Measurements from ENCODE around the gene NEU4.

Gene NEU4

DNA sequence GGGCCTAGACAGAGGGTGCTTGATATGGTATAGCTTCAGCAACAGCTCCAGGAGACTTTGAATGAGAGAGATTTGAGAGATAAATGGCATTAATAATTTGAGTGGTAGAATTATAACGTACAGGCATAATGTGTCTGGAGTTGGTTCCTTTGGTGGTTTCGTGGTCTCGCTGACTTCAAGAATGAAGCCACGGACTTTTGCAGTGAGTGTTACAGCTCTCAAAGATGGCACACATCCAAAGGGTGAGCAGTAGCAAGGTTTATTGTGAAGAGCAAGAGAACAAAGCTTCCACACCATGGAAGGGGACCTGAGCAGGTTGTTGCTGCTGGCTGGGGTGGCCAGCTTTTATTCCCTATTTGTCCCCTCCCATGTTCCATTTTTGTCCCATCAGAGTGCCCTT lies 26.6 kb downstream of the NEU4 start:
- no peak for DNase-seq

DNA sequence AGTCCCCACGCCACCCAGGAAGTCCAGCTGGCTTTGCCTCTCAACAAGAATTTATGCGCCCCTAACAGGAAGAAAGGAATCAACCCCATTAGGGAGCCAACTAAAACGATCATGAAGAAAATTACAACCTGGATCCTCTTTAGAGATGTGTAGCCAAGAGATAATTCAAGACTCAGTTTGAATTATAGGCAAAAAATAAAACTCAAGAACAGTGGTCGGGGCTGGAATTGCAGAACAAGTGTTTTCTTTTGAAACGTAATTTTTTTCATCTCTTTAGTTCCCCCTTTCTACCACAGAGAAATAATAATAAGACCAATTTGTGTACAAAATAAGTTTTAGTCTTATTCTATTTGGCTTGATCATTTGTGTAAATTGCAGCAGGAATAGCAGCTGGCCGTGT lies 27.3 kb downstream of the NEU4 start:
- no peak for DNase-seq

DNA sequence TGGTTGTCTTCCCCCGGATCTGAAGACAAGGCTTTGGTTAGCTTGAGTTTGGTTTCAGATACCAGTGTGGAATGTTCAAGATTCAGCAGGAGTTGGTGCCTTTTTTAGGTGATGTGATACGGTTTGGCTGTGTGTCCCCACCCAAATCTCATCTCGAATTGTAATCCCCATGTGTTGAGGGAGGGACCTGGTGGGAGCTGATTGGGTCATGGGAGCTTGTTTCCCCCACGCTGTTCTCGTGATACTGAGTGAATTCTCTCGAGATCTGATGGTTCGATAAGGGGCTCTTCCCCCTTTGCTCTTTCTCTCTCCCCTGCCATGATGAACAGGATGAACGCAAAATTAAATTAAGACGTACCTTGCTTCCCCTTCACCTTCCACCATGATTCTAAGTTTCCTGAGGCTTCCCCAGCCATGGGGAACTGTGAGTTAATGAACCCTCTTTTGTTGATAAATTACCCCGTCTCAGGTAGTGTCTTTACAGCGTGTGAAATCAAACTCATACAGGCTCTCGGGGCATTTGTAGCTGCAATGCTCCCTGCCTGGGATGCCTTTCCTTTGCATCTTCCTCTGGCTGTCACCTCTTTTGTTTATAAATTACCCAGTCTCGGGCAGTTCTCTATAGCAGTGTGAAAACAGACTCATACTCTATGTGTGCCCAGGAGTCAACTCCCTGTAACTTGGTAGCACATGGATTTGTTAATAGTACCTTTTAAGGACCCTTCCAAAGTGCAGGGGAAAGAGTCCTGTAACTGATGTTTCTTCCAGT lies 28.4 kb downstream of the NEU4 start:
- no peak for DNase-seq

DNA sequence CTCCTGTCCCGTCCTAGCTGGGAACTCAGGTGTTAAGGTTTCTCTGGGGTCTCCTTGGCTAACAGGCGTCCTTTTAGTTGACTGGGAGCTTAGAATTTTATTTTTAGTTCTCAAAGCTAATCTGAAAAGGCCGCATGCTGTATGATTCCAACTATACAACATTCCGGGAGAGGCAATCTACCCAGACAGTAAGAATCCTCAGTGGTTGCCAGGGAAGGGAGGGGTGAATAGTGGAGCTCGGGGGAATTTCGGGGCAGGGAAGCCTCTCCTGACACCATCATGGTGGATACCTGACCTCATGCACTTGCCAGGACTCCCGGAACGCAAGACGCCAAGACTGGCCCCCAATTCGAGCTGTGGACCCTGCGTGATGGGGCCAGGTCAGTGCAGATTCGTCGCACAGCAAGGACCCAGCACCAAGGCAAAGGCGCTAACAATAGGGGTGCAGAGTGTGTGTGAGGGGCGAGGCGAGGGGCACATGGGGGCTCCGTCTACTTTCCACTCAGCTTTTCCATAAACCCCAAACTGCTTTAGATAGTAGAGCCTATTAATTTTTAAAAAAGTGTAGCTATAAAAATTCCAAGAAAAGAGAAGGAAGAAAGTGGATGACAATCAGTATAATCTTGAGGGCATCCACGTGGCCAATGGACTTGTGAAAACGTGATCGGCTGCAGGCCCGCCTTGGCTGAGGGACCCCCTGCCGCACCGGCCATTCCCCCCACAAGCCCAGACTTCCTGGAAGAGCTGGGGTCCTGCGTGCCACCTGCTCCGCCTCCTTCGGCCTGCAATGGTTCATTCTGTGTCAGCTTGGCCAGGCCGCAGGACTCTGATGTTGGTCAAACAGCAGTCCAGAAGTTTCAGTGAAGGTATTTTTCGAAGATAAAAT lies 32.4 kb downstream of the NEU4 start:
- no peak for DNase-seq

DNA sequence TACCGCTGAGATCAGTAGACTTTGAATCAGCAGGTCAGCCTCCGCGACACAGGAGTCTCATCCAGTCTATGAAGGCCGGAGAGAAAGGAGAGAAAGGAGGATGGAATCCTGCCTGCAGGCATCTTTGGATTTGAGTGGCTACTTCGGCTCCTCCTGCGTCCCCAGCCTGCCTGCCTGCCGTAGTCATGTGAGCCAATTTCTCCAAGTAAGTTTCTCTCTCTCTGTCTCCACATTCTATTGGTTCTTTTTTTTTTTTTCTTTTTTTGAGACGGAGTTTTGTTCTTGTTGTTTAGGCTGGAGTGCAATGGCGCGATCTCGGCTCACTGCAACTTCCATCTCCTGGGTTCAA lies 33.0 kb downstream of the NEU4 start:
- DNase-seq = no peak

DNA sequence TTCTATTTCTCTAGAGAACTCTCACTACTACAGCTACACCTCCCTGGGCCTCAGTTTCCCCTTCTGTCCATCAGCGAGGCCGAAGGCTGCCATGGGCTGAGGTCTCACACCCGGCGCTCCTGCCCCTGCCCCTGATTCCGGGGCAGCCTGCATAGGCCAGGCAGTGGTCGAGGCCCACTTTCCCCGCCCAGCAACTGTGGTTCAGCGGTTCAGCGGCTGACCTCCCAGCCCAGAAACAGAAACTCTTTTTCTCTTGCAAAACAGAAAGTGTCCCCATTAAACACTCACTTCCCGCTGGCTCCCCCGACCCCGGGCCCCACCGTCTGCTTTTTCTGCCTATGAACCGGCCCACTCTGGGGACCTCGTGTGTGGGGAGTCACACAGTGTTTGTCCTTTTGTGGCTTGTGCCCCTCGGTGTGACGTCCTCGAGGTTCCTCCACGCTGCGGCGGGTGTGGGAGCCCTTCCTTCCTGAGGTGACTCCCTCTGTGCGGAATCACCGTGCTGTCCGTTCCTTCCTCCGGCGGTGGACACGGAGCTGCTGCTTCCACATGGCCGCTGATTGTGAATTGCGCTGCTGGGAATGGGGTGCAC lies 33.7 kb downstream of the NEU4 start:
- peak; percentile 61 for DNase-seq

DNA sequence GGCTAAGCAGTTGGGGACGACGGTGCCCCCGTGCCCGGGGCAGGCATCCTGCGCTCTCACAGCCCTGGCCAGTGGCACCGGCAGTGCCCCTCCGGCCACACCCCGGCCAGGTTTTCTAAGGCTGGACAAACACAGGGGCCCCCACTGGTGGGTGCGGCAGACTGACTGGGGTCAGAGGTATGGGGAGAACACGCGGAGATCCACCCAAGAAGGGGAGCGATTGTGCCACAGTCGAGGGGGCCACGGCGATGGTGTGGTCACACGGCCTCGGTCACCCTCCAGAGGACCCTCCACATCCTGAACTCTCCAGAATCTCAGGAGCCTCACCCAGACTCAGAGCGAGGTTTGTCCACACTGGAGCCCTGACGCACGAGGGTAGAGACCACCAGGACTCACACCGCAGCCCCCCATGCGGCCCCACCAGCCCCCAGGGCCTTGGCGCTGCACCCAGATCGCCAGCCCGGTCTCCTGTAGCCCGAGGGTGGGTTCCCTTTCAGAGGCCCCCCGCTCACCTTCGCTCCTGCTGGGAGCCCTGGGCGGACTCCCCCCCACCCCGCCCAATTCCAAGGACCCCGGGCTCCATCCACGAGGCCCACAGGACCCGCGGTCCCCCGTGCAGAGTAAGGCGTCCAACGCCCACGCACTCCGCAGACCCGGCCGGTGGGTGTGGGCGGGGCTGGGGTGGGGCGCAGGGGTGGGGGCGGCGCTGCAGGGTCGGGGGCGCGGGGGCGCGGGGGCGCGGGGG lies 34.5 kb downstream of the NEU4 start:
- no peak for DNase-seq

DNA sequence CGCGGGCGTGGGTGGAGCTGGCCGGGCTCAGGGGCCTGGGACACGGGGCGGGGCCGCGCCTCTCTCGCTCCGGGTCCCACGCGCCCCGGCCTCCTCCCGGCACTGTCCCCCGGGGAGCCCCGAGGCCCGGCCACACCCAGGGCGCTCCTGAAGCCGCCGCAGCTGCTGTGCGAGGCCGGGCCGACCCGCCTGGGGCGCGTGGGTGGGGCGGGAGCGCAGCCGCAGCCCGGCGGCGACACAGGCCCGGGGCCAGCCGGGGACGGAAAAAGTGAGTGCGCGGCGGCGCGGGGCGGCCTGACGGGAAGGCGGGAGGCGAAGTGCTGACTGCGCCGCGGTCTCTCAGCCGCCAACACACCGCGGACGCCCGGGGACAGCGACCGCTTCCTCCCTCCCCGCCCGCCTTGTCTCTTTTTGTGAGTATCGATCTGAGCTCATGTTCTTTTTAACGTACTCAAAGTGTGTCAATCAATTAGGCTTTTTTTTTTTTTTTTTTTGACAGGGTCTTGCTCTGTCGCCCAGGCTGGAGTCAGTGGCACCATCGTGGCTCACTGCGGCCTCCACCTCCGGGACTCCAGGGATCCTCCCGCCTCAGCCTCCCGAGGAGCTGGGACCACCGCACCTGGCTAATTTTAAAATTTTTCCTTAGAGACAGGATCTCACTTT lies 35.2 kb downstream of the NEU4 start:
- peak; percentile 71 for DNase-seq

DNA sequence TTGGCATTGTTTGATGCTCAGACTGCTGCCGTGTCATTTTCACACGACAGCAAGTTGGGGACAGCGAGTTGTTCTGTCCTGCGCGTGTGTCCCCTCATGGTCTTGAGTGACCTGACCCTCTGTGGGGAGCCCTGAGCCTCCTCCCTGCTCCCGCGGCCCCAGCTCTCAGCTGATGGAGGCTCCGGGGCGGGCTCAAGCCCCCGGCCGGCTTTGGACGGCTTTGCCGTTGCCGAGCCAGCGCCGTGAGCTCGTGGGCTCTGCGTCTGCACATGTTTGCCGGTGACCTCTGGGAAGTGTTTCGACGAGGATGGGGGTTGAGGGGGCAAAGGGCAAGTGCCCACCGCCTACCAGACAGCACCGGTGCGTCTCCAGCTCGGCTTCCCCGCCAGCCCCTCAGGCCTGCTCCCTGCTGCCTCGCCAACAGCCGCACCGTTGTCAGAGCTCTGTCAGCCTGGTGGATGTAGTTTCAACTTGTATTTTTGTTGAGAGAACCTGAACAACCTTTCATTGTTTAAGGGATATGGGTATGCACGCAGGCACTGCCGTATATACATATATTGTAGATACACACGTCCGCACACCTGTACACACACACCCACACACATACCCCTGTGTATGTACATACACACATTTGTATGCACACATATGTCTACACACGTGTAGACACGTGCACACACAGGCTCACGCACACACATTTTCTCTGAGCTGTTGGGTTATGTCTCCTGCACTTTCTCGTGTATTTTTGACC lies 36.0 kb downstream of the NEU4 start:
- DNase-seq = no peak

DNA sequence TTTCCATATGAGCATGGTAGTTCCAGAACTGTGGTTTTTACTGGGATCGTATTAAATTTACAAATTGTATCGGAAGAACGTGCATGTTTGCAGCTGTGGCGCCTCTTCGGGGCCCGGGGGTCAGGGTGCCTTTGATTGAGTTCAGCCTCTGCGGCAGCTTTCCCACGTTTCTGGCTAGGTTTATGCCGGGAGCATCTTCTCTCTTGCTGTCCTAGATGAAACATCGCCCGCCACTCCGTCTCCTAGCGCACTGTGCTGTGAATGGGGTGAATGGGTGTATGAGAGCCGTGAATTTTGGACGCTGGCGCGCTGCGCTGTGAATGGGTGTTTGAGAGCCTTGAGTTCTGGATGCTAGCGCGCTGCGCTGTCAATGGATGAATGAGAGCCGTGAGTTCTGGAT lies 37.4 kb downstream of the NEU4 start:
- no peak for DNase-seq

DNA sequence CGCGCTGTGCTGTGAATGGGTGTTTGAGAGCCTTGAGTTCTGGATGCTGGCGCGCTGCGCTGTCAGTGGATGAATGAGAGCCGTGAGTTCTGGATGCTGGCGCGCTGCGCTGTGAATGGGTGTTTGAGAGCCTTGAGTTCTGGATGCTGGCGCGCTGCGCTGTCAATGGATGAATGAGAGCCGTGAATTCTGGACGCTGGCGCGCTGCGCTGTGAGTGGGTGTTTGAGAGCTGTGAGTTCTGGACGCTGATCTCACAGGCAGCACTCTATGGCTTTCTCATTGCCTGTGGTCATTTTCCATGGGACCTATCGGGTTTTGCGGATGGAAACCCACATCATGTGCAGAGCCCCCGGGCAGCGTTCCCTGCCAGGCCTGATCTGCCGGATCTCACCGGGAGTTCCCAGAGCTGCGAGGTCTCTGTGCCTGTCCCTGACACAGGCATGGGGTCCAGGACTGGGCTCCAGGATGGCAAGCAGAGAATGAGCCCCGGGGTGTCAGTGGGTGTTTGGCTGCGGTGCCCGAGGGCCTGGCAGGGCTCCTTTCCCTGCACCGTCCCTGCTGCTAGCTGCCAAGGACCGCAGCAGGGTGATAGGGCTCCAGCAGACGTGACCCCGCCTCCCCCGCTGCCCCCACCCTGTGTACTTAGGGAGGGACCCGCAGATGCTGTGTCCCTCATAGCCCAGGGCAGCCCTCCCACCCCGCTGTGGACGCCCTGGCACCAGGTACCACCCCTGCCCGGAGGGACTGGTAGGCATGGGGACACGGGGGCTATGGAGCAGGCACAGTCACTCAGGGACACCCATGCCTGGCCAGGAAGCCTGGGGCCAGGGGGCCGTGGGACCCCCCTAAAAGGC lies 40.0 kb downstream of the NEU4 start:
- no peak for DNase-seq

DNA sequence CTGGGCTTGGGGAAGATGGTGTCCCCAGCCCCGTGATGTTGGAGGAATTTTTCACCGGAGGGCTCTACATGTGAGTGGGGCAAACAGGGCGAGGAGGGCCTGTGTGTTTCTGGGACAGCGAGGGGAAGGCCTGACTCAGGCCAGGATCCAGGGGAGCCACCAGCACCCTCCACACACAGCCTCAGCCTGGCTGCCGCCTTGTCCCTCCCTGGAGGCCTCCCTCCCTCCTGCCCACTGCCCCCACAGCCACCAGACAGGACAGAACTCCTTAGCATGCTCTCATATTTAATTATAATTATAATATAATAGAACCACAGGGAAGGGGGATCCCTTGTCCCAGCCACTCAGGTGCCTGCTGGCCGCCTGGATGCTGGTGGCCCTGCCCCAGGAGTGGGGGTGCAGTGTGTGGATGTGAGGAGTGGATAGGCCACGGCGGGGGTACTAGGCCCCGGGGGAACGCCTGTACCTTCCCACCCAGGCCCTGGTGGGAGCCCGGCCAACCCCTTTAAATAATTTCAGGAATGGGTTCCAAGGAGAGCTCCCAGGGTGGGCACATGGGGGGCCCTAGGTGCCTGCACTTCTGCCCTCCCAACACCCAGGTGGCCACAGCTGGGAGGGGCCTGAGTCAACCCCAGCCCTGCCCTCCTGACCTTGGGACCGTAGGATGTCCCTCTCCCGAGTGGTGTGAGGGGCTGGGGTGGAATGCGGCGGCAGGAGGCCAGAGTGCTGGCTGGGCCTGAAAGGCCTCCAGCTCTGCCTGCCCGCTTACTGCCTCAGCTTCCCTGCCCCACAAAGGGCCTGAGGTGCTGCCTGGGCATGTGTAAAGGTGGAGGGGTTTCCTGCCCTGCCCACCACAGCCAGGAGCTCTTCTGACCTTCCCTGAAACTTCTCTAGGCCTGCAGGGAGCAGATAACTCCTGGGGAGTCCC lies 40.9 kb downstream of the NEU4 start:
- DNase-seq = no peak

DNA sequence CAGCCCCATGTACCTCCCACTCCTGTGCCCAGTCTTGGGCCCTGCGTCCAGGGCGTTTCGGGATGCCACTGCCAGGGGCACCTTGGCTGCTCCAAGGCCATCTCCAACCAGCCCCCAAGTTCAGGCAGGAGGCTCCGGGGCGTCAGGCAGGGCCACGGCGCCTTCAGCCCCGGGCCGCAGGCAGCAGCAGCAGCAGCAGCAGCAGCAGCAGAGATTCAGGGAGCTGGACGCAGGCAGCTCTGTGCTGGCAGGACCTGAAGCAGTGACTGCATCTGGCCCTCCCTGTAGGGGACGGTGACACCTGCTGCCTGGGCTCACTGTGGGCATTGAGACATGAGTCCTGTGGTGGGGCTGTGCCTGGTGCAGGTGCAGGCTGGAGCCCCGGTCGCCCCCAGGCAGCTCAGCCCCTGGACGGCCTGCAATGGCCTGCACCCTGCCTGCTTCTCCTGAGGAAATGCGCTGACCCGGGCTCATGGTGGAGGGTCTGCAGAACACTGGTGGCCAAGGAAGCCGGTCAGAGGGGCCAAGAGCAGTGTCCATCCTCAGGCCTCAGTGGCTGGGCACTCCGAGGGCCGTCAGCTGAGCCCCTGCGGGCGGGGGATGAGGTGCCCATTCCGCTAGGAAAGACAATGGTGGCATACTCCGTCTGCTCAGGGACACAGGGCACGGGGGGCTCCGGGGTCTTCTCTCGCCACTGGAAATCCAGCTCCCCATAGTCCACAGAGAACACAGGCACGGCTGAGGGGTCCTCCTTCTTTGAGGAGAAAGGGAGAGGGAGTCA lies 41.7 kb downstream of the NEU4 start:
- DNase-seq = no peak

DNA sequence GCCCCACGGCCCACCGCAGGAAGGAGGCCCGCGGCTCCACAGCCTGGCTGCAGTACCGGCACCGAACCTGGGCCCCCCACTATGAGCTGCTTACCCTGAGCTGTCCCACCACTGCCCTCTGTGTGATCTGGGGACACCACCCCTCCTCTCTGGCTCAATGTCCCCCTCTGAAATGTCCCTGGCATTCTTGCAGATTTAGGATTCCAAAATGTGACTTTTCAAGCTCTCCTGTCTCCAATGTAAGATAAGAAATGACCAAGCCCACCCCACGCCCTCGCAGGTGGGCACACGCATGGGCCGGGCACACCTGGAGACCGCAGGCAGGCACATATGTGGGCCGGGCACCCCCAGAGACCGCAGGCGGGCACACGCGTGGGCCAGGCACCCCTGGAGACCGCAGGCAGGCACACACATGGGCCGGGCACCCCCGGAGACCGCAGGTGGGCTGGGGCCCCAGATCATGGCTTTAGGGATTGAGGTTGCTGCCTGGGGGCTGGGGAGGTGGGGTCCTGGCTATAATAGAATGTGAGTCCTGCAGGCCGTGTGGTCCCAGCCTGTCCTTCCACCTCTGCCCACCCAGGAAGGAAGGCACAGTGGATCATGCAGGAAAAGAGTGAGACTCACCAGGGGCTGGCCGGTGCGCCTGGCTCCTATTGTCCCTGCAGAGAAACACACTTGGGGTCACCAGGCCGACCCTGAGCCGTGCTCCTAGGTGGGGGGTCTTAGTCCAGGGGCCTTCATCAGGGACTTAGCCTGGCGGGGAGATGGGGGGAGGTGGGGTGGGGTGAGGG lies 42.5 kb downstream of the NEU4 start:
- no peak for DNase-seq

DNA sequence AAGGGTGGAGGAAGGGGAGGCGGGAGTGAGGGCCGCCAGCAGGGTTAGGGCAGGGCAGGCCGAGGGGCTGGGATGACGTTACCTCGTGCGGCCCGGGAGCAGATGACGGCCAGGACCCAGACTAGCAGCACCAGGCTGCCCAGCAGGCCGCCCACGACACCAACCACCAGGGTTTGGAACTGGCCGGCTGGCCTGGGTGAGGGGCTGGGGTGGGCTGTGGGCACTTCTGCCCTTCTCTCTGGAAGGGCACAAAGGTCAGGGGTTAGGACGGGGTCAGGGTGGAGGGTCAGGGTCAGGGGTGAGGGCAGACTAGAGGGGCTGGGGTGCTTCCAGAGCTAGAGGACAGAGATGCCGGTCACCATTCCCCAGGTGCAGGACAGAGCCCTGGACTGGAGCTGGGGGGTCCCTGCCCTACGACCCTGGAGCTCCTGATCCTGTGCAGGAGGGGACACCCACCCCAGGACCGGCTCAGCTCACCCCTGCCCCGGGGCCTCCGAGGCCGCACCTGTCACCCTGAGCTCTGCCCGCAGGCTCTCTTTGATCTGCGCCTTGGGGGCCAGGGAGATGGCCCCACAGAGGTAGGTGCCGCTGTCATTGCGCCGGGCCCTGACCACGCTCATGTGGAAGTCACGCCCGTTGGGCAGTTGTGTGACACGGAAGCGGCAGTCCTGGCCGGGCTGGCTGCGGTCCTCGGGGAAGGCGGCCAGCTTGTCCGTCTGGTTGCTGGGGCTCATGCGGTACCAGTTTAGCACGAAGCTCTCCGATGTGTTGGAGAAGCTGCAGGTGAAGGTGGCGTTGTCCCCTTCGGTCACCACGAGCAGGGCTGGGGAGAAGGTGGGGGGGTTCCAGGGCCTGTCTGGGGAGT lies 43.4 kb downstream of the NEU4 start:
- DNase-seq = no peak

DNA sequence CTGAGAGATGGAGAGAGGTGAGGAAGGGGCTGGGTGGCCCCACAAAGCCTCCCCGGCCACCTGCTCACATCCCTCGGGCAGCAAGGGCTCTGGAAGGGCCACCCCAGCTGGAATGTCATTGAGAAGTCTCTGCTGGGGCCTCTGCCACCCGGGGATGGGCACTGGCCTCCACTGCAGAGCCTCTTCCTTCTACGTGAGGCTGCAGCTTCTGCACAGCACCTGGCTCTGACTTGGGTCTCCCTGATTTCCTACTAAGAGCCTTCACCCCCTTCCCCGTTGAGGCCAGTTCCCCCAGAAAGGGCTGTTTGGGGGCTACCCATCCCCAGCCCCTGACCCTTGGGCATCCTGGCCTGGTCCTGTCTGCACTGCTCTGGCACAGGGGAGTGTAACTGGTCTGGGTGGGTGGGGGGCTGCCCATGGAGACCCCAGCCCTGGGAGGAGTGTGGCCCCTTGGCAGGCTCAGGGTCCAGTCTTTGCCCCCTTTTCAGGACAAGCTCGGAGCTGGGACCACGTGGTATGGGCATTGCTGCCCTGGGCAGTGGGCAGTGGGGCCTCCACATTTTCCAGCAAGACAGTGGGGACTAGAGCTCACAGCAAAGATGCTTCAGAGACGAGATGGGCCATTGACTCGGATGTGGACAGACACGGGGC lies 44.1 kb downstream of the NEU4 start:
- DNase-seq = no peak
